NOMO-1 treated with dmso at 0.1 percent for 144 hours (cell line): ENCODE measurements around the gene VWA1.
"Not testable (repeated sequence)": the region's sequence is repeated elsewhere in the genome, so short reads cannot be mapped to it uniquely, and the experiment has no call there.

Experiments
- DNase-seq: peaks from one replicate; lab custom pipeline; 2025; ENCODE audit not compliant: unreplicated experiment; lab: John Stamatoyannopoulos, UW

Gene VWA1

GRCh38 chr1:1402901-1403392 lies 32.5 kb upstream of the VWA1 start:
- DNase-seq = not testable (repeated sequence)

- no peak for DNase-seq
Observed at GRCh38 chr1:1403653-1404052, 31.8 kb upstream of the VWA1 start.

- no peak for DNase-seq
Observed at GRCh38 chr1:1406101-1406820, 29.2 kb upstream of the VWA1 start.

GRCh38 chr1:1406821-1407635 lies 28.5 kb upstream of the VWA1 start, which contains the start of gene MRPL20:
Gene MRPL20, minus strand, starts transcription at chr1:1407293. Its CDS starts 76 bp downstream, at chr1:1407217.
- DNase-seq = peak; percentile 89

- DNase-seq = no peak
Observed at GRCh38 chr1:1407636-1408318, 27.7 kb upstream of the VWA1 start.

- DNase-seq = not testable (repeated sequence)
Observed at GRCh38 chr1:1410238-1410637, 25.3 kb upstream of the VWA1 start.

GRCh38 chr1:1411626-1412025 lies 23.9 kb upstream of the VWA1 start:
- no peak for DNase-seq

GRCh38 chr1:1412311-1412902 lies 23.1 kb upstream of the VWA1 start:
- not testable (repeated sequence) for DNase-seq

GRCh38 chr1:1415751-1416150 lies 19.7 kb upstream of the VWA1 start:
- no peak for DNase-seq

GRCh38 chr1:1417396-1417795 lies 18.1 kb upstream of the VWA1 start:
- not testable (repeated sequence) for DNase-seq

- not testable (repeated sequence) for DNase-seq
Observed at GRCh38 chr1:1417825-1418463, 17.5 kb upstream of the VWA1 start.

GRCh38 chr1:1418464-1419362 lies 16.8 kb upstream of the VWA1 start:
- no peak for DNase-seq

GRCh38 chr1:1419363-1419812 lies 16.1 kb upstream of the VWA1 start:
- no peak for DNase-seq

- no peak for DNase-seq
Observed at GRCh38 chr1:1419813-1420653, 15.5 kb upstream of the VWA1 start.

GRCh38 chr1:1420654-1421141 lies 14.8 kb upstream of the VWA1 start:
- no peak for DNase-seq

- DNase-seq = no peak
Observed at GRCh38 chr1:1421147-1421906, 14.2 kb upstream of the VWA1 start, which contains the start of gene ANKRD65. Gene ANKRD65, minus strand, starts transcription at chr1:1421276. Its CDS starts 271 bp downstream, at chr1:1421005.

GRCh38 chr1:1421907-1422464 lies 13.5 kb upstream of the VWA1 start:
- no peak for DNase-seq
